OCI-LY1 (cell line): ENCODE measurements around the gene MRPS27.

Source experiments
- CTCF ChIP-seq: fragments of 200-600 bp; sonication (generic), shearing (Covaris generic); IDR thresholded peaks from 2 replicates; pipeline ENCODE4 v1.5.1; 2017; ENCODE audit warnings: mild to moderate bottlenecking, antibody characterized with exemption, low read length, moderate library complexity, mixed read lengths
- EZH2 ChIP-seq: fragments of 200-600 bp; sonication (generic), shearing (Covaris generic); IDR thresholded peaks from 2 replicates; pipeline ENCODE4 v1.8.0; 2017; ENCODE audit warnings: borderline replicate concordance, mixed run types, mild to moderate bottlenecking, antibody characterized with exemption, low read length, moderate library complexity, mixed read lengths

DNA sequence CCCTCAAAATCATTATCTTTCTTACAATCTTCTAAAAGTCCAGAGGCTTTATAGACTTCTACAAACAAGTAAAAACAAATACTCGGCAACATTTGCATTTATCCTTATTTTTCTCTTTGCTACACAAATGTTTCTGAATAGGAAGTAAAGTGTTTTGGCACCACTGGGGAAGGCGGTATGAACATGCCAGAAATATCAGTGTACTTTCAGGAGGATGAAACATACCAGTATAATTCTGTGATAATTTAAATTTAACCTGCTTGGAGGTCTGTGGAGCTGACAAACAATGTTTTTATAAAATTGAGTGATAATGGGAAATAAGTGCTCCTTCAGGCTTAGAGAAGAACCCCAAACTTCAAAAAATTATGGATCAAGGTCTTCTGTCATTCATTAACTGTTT is 51.8 kb downstream of the MRPS27 start:
- no peak for TF ChIP-seq CTCF
- TF ChIP-seq EZH2, result no peak
